UCSD-AML1 (cell line): ENCODE results near the gene PRKRA.
"Not testable (repeated sequence)": the region's sequence is repeated elsewhere in the genome, so short reads cannot be mapped to it uniquely, and the experiment has no call there.

Experiments used
- DNase-seq: peaks from one replicate; lab custom pipeline; 2025; ENCODE audit not compliant: unreplicated experiment; lab: John Stamatoyannopoulos, UW

Gene PRKRA

GRCh38 chr2:178469219-178469849, 18.4 kb upstream of the PRKRA start:
- DNase-seq: no peak

- DNase-seq: no peak
Measured at GRCh38 chr2:178457390-178457886, 6.5 kb upstream of the PRKRA start.

DNA sequence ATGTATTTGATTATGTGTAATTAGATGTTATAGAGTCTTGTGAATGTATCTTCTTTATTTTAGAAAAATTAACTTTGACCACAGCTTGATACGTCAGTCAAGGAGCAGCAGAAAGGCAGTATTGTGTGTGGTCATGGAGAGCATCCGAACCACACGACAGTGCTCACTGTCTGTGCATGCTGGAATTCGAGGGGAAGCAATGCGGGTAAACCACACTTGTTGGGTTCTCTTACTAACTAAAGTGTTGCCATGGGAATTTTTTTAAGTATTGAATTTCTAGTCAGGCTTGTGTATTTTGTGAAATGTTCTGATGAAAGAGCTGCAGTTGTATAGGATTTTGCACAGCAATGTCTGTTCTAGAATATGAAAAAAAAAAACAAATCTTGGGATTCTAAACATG, 5.0 kb upstream of the PRKRA start:
- DNase-seq: no peak

GRCh38 chr2:178452870-178453269, 1.9 kb upstream of the PRKRA start:
- DNase-seq: no peak

- no peak for DNase-seq
Measured at GRCh38 chr2:178452334-178452733, 1.4 kb upstream of the PRKRA start.

DNA sequence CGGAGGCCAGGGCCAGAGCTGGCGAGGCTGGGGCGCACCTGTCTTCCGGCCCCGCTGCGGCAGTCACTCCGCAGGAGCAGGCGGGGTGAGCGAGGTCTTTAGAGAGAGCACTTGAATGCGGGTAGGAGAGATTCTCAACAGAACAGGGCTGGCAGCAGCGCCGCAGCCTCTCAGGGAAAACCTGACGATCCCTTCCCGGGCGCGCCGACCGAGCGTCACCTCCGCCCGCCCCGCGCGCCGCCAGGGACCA, 526 bp downstream of the PRKRA start:
- no peak for DNase-seq

GRCh38 chr2:178449700-178450523, 1.1 kb downstream of the PRKRA start:
- DNase-seq: no peak

DNA sequence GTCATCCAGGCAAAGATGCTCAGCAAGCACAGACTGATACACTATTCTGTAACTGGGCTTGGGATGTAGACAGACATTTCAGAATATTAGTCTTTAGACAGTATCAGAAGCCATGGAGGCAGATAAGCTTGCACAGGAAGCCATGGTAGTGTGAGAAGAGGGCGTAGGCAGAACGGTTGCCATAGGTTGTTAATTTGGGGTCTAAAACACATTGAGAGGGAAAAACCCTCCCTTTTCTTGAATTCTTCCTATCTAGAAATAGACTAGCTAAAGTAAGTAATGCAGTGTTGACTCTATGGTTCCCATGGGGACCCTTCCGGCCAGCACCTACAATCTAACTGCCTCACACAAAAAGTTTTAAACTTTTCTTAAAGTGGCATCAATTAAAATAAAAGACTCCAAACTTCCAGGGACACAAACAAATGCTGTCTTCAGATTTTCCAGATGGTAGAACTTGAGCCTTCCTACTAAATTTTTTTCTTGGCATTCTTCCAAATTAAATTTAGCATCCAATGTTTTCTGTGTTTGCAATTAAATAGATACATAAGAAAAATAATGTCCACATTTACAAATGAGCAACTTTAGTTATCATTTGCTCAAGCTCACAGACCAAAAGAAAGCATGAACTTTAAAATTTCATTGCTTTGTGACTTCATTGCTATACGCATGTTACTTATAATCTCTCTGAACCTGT, 1.9 kb downstream of the PRKRA start:
- no peak for DNase-seq

DNA sequence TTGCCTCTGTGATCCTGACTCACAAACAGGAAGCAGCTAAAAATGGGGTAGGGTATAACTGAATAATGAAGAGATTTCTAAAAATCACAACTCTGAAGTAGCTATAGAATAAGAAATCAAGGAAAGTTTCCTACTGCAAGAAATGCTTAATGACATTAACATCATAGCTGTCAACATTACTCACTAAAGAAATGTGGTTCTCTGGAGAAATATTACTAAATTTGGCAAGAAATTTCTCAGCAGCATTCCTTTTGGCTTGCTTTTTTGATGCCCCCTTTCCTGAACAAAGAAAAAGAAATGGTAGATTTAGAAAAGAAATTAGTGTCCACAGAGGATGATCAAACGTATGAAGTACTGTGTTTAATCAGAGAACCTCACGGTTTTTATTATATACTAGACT, 9.5 kb downstream of the PRKRA start:
- no peak for DNase-seq

DNA sequence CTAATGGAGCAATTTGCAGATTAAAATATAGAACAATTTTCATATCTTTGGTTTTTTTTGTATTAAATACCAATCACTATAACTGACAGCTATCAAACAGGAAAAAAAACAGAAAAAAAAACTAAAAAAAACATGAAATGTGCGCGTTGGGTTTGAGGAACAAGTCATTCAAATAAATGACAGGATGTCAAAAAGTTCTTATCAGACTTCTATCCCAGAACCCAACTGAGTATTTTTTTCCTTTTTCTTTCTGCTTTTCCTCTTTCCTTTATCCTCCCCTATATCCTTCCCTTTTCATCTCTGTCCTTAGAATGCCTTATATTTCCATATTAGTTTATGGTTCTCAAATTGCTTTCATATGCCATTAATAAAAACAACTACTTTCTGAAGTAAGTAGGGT, 14.3 kb downstream of the PRKRA start:
- no peak for DNase-seq

- no peak for DNase-seq
Measured at GRCh38 chr2:178429336-178429735, 21.6 kb downstream of the PRKRA start.

DNA sequence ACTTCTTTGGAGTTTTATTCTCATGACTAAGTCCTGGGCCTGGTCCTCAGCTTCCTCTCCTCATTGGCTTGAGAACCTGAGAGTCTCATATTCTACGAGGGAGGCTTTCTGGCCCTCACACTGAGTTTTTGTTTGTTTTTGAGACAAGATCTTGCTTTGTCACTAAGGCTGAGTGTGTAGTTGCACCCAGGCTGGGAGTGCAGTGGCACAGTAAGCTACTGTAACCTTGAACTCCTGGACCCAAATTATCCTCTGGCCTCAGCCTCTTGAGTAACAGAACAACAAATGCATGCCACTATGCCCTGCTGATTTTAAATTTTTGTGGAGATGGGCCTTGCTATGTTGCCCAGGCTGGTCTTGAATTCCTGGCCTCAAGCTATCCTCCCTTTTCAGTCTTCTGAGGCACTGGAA, 22.6 kb downstream of the PRKRA start:
- no peak for DNase-seq

- no peak for DNase-seq
Measured at GRCh38 chr2:178427458-178427857, 23.5 kb downstream of the PRKRA start.

DNA sequence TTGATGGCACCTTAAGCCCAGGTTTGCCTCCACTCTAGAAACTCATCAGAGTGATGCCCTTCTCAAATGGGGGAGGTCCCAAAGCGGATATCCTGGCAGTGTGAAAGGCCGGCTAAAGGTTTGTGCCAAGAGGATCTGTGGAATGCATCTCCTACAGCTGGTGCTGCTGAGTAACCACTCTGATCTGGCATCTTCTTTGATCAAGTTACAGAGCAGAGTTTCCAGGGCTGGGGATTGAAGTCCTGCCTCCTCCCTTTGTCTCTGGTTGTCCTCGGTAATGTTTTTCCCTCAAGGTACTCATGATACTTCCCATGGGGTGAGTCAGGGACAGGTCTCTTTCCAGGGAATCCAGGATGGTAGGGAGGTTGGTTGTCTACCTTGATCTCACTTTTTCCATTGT, 24.6 kb downstream of the PRKRA start:
- DNase-seq: no peak

DNA sequence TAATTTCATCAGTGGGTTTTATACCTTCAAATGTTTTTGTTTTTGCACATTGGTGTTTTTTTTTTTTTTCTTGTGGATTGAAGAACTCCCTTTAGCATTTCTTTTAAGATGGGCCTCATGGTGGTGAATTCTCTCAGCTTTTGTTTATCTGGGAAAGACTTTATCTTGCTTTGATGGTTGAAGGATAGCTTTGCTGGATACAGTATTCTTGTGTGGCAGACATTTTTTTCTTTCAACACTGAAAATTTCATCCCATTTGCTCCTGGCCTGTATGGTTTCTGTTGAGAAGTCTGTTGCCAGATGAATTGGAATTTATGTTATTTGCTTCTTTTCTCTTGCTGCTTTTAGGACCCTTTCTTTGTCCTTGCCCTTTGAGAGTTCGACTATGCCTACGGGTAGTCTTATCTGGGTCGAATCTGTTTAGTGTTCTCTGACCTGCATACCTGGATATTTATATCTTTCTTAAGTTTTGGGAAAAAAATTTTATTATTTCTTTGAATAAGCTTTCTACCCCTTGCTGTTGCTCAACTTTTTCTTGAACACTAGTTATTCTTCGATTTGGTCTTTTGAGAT, 25.6 kb downstream of the PRKRA start:
- no peak for DNase-seq

GRCh38 chr2:178423746-178424145, 27.2 kb downstream of the PRKRA start:
- not testable (repeated sequence) for DNase-seq

DNA sequence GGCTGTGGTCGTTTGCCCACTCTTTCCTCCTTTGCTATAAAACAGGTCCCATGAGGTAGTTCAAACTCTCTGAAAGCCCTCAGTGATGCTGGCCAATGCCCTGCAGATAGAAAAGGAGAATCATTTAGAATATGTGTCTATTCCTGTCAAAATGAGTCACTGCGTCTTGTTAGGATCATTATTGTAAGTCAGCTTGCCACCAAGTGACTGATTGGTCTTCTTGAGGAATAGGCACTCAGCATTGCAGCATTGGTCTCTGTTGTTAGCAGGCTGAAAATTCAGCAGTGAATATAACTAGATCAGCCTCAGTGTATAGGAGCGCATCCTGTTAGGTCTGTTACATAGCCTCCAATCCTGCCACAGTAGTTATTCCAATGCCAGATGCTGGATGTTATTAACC, 28.9 kb downstream of the PRKRA start:
- DNase-seq: no peak

- no peak for DNase-seq
Measured at GRCh38 chr2:178420463-178420999, 30.4 kb downstream of the PRKRA start.

DNA sequence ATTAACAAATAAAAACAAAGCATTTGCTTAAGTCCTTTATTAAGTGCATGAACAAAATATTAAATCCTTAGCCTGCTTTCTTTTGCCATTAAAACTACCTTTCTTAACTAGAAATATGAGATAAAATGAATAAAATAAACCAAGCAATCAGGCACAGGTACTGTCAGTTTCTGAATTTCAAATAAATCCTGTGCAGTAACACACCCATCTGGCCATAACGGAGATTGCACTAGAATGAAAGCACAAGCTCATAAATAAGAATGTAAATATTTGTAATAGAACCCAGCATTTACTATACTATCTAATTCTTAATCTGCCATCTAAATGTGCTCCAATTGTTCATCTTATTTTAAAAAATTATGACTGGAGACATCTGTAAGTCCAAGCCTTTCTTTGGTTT, 31.9 kb downstream of the PRKRA start:
- DNase-seq: no peak

DNA sequence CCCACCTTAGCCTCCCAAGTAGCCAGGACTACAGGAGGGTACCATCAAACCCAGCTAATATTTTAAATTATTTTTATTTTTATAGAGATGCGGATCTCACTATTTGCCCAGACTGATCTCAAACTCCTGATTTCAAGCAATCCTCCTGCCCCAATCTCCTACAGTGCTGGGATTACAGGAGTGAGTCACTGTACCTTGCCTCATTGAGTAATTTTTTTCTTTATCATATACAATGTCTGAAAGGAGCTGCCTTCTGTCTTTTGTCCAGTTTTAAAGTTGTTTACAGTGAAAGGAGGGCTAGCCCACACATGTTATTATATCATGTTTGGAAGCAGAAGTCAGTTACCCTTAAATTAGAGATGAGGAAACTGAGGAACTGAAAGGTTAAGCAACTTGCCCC, 32.5 kb downstream of the PRKRA start:
- DNase-seq: no peak

DNA sequence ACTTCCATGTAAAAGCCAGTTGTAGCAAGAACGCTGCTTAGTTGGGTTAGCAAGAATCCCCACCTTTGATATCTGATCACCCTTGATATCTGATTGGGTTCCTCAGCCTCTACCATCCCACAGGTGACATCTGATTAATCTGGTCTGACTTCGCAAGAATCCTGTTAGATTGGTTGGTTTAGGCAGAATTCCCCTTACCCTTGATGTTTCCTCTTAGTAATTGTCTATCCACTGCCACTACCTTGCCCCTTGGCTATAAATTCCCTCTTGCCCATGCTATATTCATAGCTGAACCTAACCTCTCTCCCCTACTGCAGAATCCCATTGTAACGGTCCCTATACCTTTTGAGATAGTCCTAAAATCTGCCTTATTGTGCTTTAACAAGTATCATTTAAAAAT, 33.1 kb downstream of the PRKRA start:
- DNase-seq: no peak

DNA sequence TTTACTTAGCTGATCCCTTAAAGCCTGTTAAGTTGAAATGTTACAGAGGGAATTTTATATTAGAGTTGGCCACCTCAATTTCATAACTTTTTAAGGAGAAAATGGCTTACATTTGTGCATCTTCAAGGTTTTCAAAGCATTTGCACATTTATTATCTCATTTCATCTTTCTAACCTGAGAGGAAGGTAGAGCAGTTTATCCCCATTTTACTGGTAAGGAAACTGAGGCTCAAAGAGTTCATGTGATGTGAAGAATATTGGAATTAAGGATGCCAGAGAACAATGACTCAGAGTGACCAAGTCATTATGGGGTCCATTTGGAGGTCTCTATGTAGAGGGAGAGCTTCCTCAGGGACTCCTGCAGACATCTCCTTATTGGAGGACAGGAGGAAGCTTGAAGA, 35.0 kb downstream of the PRKRA start:
- DNase-seq: no peak
